Astrocyte (in vitro differentiated cells and primary cell): ENCODE results near the gene SEMA6D.
"Not testable (repeated sequence)": the region's sequence is repeated elsewhere in the genome, so short reads cannot be mapped to it uniquely, and the experiment has no call there.

ENCODE experiments used
- EZH2 ChIP-seq: IDR thresholded peaks from 2 replicates; pipeline ENCODE4 v1.6.1; 2012; ENCODE audit warnings: mild to moderate bottlenecking, low read length, inconsistent platforms; ENCODE audit not compliant: insufficient read depth
- TF ChIP-seq, protein P1 (sequence below): IDR thresholded peaks from 2 replicates; pipeline ENCODE4 v1.5.1; 2011; ENCODE audit warnings: low read depth, mild to moderate bottlenecking, inconsistent platforms, low read length, moderate library complexity; ENCODE audit not compliant: insufficient read depth

DNA sequence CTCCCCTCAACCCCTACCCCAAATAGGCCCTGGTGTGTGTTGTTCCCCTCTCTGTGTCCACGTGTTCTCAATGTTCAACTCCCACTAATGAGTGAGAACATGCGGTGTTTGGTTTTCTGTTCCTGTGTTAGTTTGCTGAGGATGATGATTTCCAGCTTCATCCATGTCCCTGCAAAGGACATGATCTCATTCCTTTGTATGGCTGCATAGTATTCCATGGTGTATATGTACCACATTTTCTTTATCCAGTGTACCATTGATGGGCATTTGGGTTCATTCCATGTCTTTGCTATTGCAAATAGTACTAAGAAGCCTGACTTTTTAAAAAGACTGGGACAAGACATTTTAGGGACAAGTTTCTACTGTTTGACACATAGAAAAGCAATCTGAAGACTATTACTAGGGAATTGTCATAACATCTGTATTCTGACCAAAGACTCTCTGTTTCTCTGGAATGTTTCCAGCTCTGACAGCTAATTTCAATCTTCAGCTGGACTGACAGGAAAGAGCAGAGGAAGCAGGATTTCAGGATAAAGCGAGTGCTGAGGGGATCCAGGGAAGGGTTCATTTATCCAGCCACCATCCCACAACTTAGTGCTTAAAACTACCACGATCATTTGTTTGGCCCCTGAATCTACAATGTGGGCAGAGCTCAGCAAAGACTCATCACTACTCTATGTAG is 21.0 kb downstream of the SEMA6D start:
- TF ChIP-seq, protein P1, sequence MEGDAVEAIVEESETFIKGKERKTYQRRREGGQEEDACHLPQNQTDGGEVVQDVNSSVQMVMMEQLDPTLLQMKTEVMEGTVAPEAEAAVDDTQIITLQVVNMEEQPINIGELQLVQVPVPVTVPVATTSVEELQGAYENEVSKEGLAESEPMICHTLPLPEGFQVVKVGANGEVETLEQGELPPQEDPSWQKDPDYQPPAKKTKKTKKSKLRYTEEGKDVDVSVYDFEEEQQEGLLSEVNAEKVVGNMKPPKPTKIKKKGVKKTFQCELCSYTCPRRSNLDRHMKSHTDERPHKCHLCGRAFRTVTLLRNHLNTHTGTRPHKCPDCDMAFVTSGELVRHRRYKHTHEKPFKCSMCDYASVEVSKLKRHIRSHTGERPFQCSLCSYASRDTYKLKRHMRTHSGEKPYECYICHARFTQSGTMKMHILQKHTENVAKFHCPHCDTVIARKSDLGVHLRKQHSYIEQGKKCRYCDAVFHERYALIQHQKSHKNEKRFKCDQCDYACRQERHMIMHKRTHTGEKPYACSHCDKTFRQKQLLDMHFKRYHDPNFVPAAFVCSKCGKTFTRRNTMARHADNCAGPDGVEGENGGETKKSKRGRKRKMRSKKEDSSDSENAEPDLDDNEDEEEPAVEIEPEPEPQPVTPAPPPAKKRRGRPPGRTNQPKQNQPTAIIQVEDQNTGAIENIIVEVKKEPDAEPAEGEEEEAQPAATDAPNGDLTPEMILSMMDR: not testable (repeated sequence)
- TF ChIP-seq EZH2: not testable (repeated sequence)
